GM20000 (cell line): ENCODE measurements around the gene ACSM4.
"Not testable (repeated sequence)": the region's sequence is repeated elsewhere in the genome, so short reads cannot be mapped to it uniquely, and the experiment has no call there.

Experiments used
- DNase-seq: peaks from one replicate; pipeline ENCODE4 v3.0.0; 2012; ENCODE audit warnings: low spot score
- TF ChIP-seq, protein P1 (sequence below): IDR thresholded peaks from 2 replicates; pipeline ENCODE4 v1.5.1; 2012; ENCODE audit warnings: mild to moderate bottlenecking, control low read depth; ENCODE audit errors: extremely low read depth, missing control alignments

The ACSM4 gene

DNA sequence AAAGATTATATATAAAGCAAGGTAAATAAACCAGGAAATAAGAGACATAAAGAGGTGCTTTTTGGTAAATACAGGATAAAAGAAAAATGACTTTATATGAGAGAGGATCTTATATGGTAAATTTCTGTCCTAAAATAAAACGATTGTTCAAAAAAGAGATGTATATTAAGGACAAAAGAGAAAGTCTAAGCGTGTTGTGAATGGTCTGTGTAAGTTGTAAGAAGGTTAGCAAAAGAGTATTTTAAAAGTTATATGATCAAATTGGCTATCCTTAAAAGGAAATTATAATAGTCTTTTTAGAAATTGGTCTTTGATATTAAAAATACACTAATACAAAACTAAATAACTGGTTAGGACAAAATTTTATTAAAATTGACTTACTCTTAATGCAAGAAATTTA, 14.1 kb upstream of the ACSM4 start:
- TF ChIP-seq, protein P1, sequence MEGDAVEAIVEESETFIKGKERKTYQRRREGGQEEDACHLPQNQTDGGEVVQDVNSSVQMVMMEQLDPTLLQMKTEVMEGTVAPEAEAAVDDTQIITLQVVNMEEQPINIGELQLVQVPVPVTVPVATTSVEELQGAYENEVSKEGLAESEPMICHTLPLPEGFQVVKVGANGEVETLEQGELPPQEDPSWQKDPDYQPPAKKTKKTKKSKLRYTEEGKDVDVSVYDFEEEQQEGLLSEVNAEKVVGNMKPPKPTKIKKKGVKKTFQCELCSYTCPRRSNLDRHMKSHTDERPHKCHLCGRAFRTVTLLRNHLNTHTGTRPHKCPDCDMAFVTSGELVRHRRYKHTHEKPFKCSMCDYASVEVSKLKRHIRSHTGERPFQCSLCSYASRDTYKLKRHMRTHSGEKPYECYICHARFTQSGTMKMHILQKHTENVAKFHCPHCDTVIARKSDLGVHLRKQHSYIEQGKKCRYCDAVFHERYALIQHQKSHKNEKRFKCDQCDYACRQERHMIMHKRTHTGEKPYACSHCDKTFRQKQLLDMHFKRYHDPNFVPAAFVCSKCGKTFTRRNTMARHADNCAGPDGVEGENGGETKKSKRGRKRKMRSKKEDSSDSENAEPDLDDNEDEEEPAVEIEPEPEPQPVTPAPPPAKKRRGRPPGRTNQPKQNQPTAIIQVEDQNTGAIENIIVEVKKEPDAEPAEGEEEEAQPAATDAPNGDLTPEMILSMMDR, result no peak
- DNase-seq, result no peak

DNA sequence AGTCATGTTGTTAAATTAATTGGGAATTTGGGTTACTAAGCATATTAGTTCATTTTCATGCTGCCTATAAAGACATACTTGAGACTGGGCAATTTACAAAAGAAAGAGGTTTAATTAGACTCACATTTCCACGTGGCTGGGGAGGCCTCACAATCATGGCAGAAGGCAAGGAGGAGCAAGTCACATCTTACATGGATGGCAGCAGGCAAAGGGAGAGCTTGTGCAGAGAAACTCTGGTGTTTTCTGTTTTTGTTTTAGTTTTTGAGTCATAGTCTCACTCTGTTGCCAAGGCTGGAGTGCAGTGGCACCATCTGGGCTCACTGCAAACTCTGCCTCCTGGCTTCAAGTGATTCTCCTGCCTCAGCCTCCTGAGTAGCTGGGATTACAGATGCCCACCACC, 13.3 kb upstream of the ACSM4 start:
- DNase-seq, result not testable (repeated sequence)

DNA sequence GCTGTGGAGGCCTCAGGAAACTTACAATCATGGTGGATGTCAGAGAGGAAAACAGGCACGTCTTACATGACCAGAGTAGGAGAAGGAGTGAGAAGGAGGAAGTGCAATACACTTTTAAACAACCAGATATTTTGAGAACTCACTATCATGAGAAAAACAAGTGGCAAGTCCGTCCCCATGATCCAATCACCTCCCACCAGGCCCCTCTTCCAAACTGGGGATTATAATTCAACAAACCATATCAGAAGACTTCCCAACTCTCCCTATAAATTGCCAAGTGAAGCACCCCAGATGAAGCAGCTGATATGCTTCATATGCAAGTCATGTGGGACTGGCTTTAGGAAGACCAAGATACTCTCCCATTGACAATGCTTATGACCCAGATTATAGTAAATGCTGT, 11.6 kb upstream of the ACSM4 start:
- DNase-seq, result no peak
- TF ChIP-seq, protein P1, result no peak

DNA sequence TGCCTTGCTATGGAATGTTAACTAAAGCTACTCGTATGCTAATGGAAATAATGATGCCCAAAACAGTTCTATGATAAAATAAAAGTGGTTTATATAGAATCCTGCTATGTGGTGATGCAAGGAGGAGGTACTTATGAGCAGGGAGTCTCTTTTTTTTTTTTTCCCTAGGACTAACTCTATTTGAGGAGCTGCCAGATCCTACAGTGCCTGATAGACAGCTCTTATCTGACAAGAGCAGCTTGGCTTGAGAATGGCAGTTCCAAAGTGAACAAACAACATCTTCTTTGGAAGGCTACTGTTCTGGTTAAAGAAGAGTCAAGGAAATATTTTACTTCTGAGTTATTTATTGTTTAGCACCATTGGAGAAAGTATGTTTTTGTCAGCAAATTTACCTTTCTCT, 10.2 kb upstream of the ACSM4 start:
- DNase-seq, result no peak
- TF ChIP-seq, protein P1, result no peak

DNA sequence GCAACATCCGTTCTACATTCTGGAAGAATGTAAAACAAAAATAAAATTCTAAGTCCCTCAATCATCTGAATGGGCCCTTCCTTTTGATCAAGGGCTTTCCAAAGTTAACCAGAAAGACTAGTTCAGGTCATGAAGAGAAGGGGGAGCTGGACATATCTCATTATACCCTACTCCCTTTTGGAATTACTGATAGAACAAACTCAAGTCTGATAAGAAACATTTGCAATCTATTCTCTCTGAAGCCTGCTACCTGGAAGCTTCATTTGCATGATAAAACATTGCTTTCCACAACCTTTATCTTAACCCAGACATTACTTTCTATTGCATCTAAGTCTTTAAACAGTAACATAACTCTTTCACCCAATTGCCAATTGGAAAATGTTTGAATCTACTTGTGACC, 8.3 kb upstream of the ACSM4 start:
- TF ChIP-seq, protein P1, result no peak
- no peak for DNase-seq

DNA sequence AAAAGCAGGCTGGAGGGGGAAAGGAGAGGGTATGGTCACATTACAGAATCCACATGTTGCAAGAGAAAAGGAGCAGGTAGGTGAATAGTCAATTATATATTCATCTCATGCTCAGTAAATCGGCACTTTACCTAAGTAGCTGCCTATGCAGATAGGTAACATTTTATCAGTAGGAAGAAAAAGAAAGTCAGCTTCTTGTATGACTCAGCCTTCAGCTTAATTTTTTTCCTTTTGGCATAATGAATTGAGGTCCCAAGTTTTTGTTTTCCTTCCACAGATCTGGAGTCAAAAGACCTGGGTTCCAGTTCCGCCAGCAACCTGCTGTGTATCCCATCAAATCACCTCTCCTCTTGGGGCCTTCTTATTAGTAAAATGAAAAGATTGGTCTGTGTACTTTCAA, 6.0 kb upstream of the ACSM4 start:
- DNase-seq, result no peak
- TF ChIP-seq, protein P1, result no peak

DNA sequence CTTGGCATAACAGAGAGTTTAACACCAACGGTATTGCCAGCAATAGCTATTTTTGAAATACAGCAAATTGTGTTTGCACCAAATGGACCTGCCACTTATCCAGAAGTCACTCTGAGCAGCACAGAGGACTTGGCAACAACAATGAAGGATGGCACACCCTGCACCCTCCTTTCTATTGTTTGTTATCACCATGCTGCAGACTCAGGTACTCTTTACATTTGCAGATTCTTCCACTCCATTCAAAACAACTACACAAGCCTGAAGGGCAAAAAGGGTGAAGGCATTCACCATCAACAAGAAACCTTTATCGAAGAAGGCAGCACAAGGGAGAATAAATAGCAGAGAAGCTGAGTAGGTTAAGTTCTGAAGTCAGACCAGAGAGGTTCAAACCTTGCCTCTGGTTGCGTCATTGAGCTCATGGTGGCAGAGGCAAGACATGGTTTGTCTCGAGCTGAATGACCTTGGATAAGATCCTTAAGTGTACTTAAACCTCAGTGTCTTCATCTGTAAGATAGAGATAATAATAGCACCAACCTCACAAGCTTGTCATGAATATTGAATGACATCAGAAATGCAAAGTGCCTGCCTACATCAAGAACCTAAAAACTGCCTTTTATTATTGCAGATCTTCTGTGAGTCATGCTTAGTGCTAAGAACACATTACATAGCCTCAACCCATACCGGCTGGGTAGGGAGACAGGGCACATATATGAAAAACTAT, 1.4 kb upstream of the ACSM4 start:
- TF ChIP-seq, protein P1, result no peak
- DNase-seq, result no peak

DNA sequence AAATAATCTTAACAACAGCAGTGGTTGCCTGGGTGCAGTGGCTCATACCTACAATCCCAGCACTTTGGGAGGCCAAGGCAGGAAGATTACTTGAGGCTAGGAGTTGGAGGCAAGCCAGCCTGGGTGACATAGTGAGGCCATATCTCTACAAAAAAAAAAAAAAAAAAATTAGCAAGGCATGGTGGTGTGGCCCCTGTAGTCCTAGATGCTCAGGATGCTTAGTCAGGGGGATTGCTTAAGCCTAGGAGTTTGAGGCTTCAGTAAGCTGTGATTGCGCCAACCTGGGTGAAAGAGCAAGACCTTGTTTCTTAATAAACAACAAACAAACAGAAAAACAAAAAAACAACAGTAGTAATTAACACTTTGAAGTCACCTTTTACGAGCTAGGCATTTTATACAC, 642 bp upstream of the ACSM4 start:
- TF ChIP-seq, protein P1, result no peak
- DNase-seq, result no peak
